HEK293 (cell line): Measurements from ENCODE around the gene DNAAF8.

Experiments
- CTCF ChIA-PET: fragments of 350-600 bp; formaldehyde crosslinking; extraction: SDS; loops from one replicate; lab custom pipeline; 2021; ENCODE audit warnings: antibody characterized with exemption; lab: Yijun Ruan, JAX
- POLR2A ChIA-PET: fragments of 300-600 bp; formaldehyde crosslinking; extraction: SDS; loops from one replicate; lab custom pipeline; 2020; ENCODE audit warnings: antibody characterized with exemption, inconsistent platforms; lab: Yijun Ruan, JAX
- H3K27ac ChIP-seq: fragments of 200-500 bp; sonication (Bioruptor generic); 2 replicates; pipeline ENCODE4 v1.5.1; 2014; ENCODE audit warnings: low read depth, low read length, control low read depth, inconsistent platforms; ENCODE audit errors: extremely low read depth
- H3K36me3 ChIP-seq, 2 experiments: fragments of 200-500 bp in 1 of 2; sonication (Bioruptor generic) in 1 of 2; 1 replicate in 1 of 2; 2 replicates in 1 of 2; pipeline ENCODE4 v1.5.1; 2014 to 2017; ENCODE audit warnings: inconsistent platforms in 2 of 2, low read length in 2 of 2; ENCODE audit not compliant: control insufficient read depth in 2 of 2, insufficient read depth in 1 of 2
- H3K4me1 ChIP-seq: fragments of 200-500 bp; sonication (Bioruptor generic); 2 replicates; pipeline ENCODE4 v1.5.1; 2014; ENCODE audit warnings: mild to moderate bottlenecking, low read length, inconsistent platforms; ENCODE audit not compliant: control insufficient read depth, insufficient read depth
- H3K4me3 ChIP-seq: 2 replicates; pipeline ENCODE4 v1.5.1; 2011; ENCODE audit warnings: low read depth, mild to moderate bottlenecking, control low read depth, low read length, moderate library complexity
- H3K9me3 ChIP-seq: fragments of 200-500 bp; sonication (Bioruptor generic); 2 replicates; pipeline ENCODE4 v1.5.1; 2014; ENCODE audit warnings: low read depth, low read length, inconsistent platforms; ENCODE audit not compliant: control insufficient read depth, insufficient read depth
- GLI4 ChIP-seq: fragments of 450-650 bp; formaldehyde crosslinking; IDR thresholded peaks from 2 replicates; pipeline ENCODE4 v1.5.1; 2016; ENCODE audit warnings: missing biosample characterization, missing genetic modification characterization
- IKZF3 ChIP-seq: fragments of 450-650 bp; IDR thresholded peaks from 2 replicates; pipeline ENCODE4 v1.5.0; 2018; ENCODE audit warnings: missing biosample characterization, mild to moderate bottlenecking, missing genetic modification characterization, moderate library complexity
- SP3 ChIP-seq: fragments of 450-650 bp; formaldehyde crosslinking; IDR thresholded peaks from 2 replicates; pipeline ENCODE4 v1.5.1; 2016; ENCODE audit warnings: missing biosample characterization, missing genetic modification characterization
- YY1 ChIP-seq: fragments of 450-650 bp; formaldehyde crosslinking; IDR thresholded peaks from 2 replicates; pipeline ENCODE4 v1.5.1; 2018; ENCODE audit warnings: missing biosample characterization, missing genetic modification characterization
- YY2 ChIP-seq: fragments of 450-650 bp; formaldehyde crosslinking; IDR thresholded peaks from 2 replicates; pipeline ENCODE4 v1.5.1; 2016; ENCODE audit warnings: missing biosample characterization, missing genetic modification characterization
- ZNF132 ChIP-seq: fragments of 450-650 bp; formaldehyde crosslinking; IDR thresholded peaks from 2 replicates; pipeline ENCODE4 v1.5.1; 2017; ENCODE audit warnings: missing biosample characterization, missing genetic modification characterization, borderline replicate concordance
- ZNF16 ChIP-seq: fragments of 450-650 bp; formaldehyde crosslinking; IDR thresholded peaks from 2 replicates; pipeline ENCODE4 v1.5.1; 2016; ENCODE audit warnings: low read depth, missing biosample characterization, missing genetic modification characterization
- ZNF174 ChIP-seq: fragments of 450-650 bp; formaldehyde crosslinking; IDR thresholded peaks from 2 replicates; pipeline ENCODE4 v1.5.0; 2017; ENCODE audit warnings: missing biosample characterization, mild to moderate bottlenecking, missing genetic modification characterization
- ZNF184 ChIP-seq: fragments of 450-650 bp; IDR thresholded peaks from 2 replicates; pipeline ENCODE4 v1.5.1; 2018; ENCODE audit warnings: missing biosample characterization, mild to moderate bottlenecking, missing genetic modification characterization
- ZNF202 ChIP-seq: fragments of 450-650 bp; formaldehyde crosslinking; IDR thresholded peaks from 2 replicates; pipeline ENCODE4 v1.5.1; 2016; ENCODE audit warnings: missing biosample characterization, missing genetic modification characterization, borderline replicate concordance
- ZNF221 ChIP-seq: fragments of 450-650 bp; formaldehyde crosslinking; IDR thresholded peaks from 2 replicates; pipeline ENCODE4 v1.5.1; 2017; ENCODE audit warnings: missing biosample characterization, missing genetic modification characterization, borderline replicate concordance
- ZNF394 ChIP-seq: fragments of 450-650 bp; formaldehyde crosslinking; IDR thresholded peaks from 2 replicates; pipeline ENCODE4 v1.5.1; 2016; ENCODE audit warnings: missing biosample characterization, missing genetic modification characterization, mild to moderate bottlenecking, moderate library complexity, borderline replicate concordance
- ZNF426 ChIP-seq: fragments of 450-650 bp; formaldehyde crosslinking; IDR thresholded peaks from 2 replicates; pipeline ENCODE4 v1.5.1; 2017; ENCODE audit warnings: missing biosample characterization, missing genetic modification characterization, mild to moderate bottlenecking, inconsistent platforms, moderate library complexity
- ZNF600 ChIP-seq: fragments of 450-650 bp; formaldehyde crosslinking; IDR thresholded peaks from 2 replicates; pipeline ENCODE4 v1.5.1; 2016; ENCODE audit warnings: missing biosample characterization, missing genetic modification characterization
- ZNF830 ChIP-seq: fragments of 450-650 bp; IDR thresholded peaks from 2 replicates; pipeline ENCODE4 v1.5.0; 2018; ENCODE audit warnings: missing biosample characterization, missing genetic modification characterization, low read depth, mild to moderate bottlenecking, moderate library complexity
- TF ChIP-seq, protein P1 (sequence below): fragments of 450-650 bp; formaldehyde crosslinking; IDR thresholded peaks from 2 replicates; pipeline ENCODE4; 2016; ENCODE audit warnings: missing biosample characterization, missing genetic modification characterization
- TF ChIP-seq, protein P2 (sequence below): fragments of 450-650 bp; formaldehyde crosslinking; IDR thresholded peaks from 2 replicates; pipeline ENCODE4 v1.5.1; 2016; ENCODE audit warnings: missing biosample characterization, missing genetic modification characterization
- TF ChIP-seq, protein P3 (sequence below): sonication (generic); formaldehyde crosslinking; IDR thresholded peaks from 2 replicates; pipeline ENCODE4 v1.8.1; 2022; ENCODE audit warnings: mild to moderate bottlenecking, moderate library complexity, missing genetic modification reagents
- TF ChIP-seq, protein P4 (sequence below): fragments of 450-650 bp; formaldehyde crosslinking; IDR thresholded peaks from 2 replicates; pipeline ENCODE4 v1.5.1; 2016; ENCODE audit warnings: missing biosample characterization, missing genetic modification characterization
- TF ChIP-seq, protein P5 (sequence below): fragments of 450-650 bp; formaldehyde crosslinking; IDR thresholded peaks from 2 replicates; pipeline ENCODE4 v1.5.1; 2016; ENCODE audit warnings: missing biosample characterization, missing genetic modification characterization

DNAAF8 gene

DNA sequence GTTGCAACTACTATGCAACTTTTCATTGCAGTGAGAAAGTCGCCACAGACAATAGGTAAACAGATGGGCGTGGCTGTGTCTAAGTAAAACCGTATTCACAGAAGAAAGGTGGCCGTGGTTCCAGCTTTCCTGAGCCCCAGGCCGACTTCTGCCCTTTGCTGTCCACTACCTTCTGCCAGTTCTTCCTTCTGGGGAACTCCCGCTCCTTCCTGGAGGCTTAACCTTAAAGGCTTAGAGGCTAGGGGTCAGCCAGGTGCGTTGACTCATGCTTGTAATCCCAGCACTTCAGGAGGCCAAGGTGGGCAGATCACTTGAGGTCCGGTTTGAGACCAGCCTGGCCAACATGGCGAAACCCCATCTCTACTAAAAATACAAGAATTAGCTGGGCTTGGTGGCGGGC, 55.9 kb downstream of the DNAAF8 start (continued):
- TF ChIP-seq, protein P1, sequence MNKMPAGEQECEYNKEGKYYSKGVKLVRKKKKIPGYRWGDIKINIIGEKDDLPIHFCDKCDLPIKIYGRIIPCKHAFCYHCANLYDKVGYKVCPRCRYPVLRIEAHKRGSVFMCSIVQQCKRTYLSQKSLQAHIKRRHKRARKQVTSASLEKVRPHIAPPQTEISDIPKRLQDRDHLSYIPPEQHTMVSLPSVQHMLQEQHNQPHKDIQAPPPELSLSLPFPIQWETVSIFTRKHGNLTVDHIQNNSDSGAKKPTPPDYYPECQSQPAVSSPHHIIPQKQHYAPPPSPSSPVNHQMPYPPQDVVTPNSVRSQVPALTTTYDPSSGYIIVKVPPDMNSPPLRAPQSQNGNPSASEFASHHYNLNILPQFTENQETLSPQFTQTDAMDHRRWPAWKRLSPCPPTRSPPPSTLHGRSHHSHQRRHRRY (tag by site-specific recombination) = no peak
- TF ChIP-seq ZNF184 (no peak), ZNF830 (no peak), ZNF394 (tag by site-specific recombination) (no peak), ZNF174 (no peak), ZNF16 (tag by site-specific recombination) (no peak), IKZF3 (no peak)
- TF ChIP-seq, protein P2, sequence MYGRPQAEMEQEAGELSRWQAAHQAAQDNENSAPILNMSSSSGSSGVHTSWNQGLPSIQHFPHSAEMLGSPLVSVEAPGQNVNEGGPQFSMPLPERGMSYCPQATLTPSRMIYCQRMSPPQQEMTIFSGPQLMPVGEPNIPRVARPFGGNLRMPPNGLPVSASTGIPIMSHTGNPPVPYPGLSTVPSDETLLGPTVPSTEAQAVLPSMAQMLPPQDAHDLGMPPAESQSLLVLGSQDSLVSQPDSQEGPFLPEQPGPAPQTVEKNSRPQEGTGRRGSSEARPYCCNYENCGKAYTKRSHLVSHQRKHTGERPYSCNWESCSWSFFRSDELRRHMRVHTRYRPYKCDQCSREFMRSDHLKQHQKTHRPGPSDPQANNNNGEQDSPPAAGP (tag by site-specific recombination) = no peak
- TF ChIP-seq, protein P3, sequence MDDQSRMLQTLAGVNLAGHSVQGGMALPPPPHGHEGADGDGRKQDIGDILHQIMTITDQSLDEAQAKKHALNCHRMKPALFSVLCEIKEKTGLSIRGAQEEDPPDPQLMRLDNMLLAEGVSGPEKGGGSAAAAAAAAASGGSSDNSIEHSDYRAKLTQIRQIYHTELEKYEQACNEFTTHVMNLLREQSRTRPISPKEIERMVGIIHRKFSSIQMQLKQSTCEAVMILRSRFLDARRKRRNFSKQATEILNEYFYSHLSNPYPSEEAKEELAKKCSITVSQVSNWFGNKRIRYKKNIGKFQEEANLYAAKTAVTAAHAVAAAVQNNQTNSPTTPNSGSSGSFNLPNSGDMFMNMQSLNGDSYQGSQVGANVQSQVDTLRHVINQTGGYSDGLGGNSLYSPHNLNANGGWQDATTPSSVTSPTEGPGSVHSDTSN (CRISPR knock-in tag) = no peak

DNA sequence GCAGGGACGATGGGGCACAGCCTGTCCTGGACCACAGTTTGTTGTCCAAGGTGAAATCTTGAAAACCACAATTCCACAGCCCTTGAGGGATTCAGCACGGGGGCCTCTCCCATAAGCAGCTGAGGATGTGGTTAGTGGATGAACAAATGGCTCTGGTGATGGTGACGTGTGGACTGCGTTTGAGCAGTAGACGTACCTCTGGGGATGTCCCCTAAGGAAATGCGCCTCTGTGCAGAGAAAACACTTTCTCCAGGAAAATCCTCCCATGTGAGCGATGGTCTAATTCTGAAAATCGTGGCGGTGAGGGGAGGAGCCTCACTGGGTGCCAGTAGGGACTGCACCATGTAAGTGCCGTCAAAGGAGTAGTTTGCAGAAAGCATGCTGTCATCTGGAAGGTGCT, 56.5 kb downstream of the DNAAF8 start:
- H3K4me3 ChIP-seq = no peak overlapping the region
- ChIA-PET POLR2A (interaction anchor here (0.9 kb wide), 1 partner anchor 12 kb away, joined by 3 read pairs; the partner anchor contains the start of gene ROGDI), CTCF (interaction anchor here (0.8 kb wide), 1 partner anchor 11 kb away, joined by 3 read pairs; no protein-coding TSS in a partner anchor)
- H3K9me3 ChIP-seq = no peaks in the 10 kb centered on the region
- no peak for TF ChIP-seq YY2
- TF ChIP-seq SP3 (tag by site-specific recombination) = no peak
- TF ChIP-seq YY1 (tag by site-specific recombination) = no peak
- TF ChIP-seq ZNF221 = no peak
- TF ChIP-seq, protein P4, sequence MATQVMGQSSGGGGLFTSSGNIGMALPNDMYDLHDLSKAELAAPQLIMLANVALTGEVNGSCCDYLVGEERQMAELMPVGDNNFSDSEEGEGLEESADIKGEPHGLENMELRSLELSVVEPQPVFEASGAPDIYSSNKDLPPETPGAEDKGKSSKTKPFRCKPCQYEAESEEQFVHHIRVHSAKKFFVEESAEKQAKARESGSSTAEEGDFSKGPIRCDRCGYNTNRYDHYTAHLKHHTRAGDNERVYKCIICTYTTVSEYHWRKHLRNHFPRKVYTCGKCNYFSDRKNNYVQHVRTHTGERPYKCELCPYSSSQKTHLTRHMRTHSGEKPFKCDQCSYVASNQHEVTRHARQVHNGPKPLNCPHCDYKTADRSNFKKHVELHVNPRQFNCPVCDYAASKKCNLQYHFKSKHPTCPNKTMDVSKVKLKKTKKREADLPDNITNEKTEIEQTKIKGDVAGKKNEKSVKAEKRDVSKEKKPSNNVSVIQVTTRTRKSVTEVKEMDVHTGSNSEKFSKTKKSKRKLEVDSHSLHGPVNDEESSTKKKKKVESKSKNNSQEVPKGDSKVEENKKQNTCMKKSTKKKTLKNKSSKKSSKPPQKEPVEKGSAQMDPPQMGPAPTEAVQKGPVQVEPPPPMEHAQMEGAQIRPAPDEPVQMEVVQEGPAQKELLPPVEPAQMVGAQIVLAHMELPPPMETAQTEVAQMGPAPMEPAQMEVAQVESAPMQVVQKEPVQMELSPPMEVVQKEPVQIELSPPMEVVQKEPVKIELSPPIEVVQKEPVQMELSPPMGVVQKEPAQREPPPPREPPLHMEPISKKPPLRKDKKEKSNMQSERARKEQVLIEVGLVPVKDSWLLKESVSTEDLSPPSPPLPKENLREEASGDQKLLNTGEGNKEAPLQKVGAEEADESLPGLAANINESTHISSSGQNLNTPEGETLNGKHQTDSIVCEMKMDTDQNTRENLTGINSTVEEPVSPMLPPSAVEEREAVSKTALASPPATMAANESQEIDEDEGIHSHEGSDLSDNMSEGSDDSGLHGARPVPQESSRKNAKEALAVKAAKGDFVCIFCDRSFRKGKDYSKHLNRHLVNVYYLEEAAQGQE (tag by site-specific recombination) = no peak
- no peak for TF ChIP-seq ZNF202 (tag by site-specific recombination)
- no peaks in the 10 kb centered on the region for H3K4me1 ChIP-seq
- no peaks in the 10 kb centered on the region for H3K36me3 ChIP-seq
- no peak overlapping the region for H3K27ac ChIP-seq

DNA sequence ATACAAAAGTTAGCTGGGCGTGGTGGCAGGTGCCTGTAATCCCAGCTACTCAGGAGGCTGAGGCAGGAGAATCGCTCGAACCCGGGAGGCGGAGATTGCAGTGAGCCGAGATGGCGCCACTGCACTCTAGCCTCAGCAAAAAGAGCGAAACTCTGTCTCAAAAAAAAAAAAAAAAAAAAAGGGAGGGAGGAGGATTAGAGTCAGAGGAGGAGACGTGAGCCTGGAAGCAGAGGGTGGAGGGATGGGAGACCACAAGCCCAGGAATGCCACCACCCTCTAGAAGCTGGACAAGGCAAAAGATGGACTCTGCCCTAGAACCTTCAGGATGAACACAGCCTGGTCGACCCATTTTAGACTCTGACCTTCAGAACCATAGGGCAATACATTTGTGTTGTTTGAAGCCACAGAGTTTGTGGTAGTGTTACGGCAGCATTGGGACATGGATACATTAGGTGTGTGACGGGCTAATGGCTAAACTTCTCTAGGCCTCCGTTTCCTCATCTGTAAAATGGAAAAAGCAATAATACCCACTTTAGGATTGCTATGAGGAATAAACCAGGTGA, 58.7 kb downstream of the DNAAF8 start:
- no peaks in the 10 kb centered on the region for H3K4me1 ChIP-seq
- H3K27ac ChIP-seq = no peak overlapping the region
- ChIA-PET POLR2A (interaction anchor here (0.7 kb wide), 1 partner anchor 34 kb away, joined by 5 read pairs; no protein-coding TSS in a partner anchor), CTCF (no interaction called here)
- no peaks in the 10 kb centered on the region for H3K9me3 ChIP-seq
- TF ChIP-seq, protein P5, sequence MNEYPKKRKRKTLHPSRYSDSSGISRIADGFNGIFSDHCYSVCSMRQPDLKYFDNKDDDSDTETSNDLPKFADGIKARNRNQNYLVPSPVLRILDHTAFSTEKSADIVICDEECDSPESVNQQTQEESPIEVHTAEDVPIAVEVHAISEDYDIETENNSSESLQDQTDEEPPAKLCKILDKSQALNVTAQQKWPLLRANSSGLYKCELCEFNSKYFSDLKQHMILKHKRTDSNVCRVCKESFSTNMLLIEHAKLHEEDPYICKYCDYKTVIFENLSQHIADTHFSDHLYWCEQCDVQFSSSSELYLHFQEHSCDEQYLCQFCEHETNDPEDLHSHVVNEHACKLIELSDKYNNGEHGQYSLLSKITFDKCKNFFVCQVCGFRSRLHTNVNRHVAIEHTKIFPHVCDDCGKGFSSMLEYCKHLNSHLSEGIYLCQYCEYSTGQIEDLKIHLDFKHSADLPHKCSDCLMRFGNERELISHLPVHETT = no peak
- TF ChIP-seq GLI4 (tag by site-specific recombination) (no peak), ZNF600 (tag by site-specific recombination) (0 out of 2 replicates have a peak, but pooled peaks have one; percentile 23), ZNF132 (tag by site-specific recombination) (no peak), ZNF426 (no peak)
- peaks cover 0 to 9% of the 10 kb centered on the region in 2 experiments; a peak in 1 of 3 replicates for H3K36me3 ChIP-seq
- no peak overlapping the region for H3K4me3 ChIP-seq
